ENCODE measurements around the gene SERPING1.

GRCh38 chr11:57658023-57658361 is 60.5 kb downstream of the SERPING1 start:
- TF ChIP-seq EZH2 (IDR thresholded peaks at IDR 0.05; ENCODE audit: insufficient read depth, low read length), result no peak
- no peak for TF ChIP-seq CTCF (IDR thresholded peaks at IDR 0.05; ENCODE audit: insufficient read depth, low read depth, low read length)
